ENCODE data around the gene TTLL11.

The TTLL11 gene

DNA sequence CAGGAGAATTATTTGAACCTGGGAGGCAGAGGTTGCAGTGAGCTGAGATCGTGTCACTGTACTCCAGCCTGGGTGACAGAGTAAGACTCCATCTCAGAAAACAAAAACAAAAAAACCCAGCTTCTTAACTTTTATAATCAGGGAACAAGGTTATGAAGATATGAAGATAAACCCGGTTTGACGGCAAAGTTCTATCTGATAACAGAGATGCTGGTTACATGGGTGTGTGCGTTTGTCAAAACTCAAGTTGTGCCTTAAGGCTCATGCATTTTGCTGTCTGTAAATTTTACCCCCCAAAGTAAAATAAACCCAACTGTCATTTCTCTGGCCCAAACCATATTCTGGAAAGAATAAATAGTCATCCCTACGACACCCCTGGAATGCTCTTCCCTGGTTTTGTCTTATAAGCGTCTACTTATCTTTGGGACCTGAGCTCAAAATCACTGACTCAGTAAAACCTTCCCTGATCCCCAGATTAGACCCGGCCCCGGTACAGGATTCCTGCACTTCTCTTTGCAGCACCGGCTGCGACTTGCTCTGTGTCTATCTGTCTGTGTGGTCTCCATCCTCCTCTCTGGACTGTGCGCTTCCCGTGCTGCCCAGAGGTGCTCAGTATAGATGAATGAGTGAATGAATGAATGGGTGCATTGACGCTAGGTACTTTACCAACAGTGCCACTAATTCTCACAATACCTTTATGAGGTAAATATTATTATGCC lies 269.5 kb downstream of the TTLL11 start:
- no peak for DNase-seq

DNA sequence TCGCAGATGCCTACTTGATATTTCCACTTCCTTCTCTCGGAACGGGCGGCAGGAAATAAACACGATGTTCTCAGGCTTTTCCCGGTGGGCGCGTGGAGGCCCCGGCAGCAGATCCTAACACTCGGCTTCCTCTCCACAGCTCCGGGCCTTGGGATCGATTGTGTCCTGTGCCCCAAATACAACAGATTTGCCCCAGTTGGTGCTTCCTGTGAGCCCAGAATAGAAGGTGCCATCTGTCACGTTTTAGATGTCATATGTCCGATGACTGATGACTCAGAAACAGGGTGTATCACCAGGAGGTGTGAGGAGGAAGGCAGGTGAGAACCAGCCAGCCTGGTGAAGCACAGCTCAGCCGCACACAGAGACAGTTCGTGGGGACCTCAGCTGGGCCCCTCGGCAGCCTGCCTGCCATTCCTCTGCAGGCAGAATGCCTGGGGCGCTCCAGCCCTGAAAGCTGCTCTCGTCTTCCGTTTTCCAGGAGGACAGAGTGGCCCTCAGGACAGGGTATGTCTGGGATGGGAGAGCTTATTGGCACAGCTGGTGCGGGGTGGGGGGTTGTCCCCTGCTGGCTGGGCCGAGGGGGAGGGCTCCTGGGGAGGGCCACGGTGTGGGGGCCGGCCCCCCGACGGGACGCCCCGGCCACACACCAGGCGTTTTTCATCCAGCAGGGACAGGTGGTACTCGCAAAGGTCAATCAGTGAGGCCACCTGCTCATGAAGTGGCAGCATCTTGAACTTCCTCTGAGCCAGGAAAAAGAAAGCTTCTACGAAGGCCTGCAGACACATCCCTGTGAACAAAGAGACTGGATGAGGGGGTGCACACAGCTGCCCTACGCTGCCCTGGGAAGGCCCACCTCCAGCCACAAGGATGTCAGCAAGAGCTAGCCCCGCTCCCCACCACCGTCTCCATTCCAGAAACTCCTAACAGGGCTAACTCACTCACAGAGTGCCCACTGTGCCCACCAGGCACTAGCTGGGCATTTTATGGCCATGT lies 270.7 kb downstream of the TTLL11 start:
- DNase-seq: no peak

DNA sequence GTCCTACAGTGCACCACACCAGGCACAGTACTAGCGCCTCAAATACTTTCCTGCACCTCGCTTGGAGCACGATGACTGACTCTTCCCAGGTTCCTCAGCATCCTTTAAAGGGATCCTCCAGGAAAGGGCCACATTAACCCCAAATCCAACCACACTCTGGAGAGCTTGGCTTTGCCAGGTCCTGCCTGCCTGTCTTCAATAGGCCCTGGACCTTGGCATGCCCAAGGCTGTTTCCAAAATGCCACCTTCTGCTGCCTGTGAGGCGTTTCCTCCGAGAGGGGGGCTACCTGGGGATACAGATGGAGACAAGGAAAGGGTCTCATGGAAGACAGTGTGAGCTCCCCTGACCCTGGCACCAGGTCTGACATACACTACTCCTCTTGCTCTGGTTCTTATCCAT lies 271.8 kb downstream of the TTLL11 start:
- DNase-seq: no peak

DNA sequence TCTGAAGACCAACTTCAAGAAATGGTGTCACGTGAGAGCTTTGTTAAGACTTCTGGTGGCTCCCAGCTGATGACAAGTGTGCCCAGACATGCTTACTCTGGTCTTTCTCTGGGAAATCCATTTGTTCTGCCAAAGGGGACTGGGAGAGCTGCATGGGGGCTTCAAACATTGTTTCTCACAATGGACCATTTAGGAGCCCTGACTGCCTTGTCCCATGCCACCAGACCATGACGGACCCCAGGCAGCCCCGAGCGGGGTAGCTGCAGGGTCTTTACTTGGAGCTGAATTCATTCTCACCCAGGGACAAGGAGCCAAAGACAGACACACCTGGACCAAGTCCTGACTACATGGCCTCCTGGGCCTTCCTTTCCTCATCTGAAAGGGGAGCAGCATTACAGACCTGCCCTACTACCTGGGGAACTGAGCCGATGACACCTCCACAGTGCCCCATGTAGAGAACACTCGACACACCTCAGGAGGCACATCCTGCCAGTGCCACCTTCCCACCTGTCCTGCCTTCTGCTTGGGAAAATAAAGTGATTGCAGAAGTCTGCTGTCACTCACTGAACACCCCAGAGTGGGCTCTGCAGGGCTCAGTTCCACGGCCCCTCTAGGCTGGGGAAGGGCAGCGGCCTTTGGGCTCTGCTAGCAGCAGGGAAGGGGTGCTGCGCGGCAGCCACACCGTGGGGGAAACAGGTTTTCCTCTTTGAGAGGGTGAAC lies 272.7 kb downstream of the TTLL11 start:
- no peak for DNase-seq

DNA sequence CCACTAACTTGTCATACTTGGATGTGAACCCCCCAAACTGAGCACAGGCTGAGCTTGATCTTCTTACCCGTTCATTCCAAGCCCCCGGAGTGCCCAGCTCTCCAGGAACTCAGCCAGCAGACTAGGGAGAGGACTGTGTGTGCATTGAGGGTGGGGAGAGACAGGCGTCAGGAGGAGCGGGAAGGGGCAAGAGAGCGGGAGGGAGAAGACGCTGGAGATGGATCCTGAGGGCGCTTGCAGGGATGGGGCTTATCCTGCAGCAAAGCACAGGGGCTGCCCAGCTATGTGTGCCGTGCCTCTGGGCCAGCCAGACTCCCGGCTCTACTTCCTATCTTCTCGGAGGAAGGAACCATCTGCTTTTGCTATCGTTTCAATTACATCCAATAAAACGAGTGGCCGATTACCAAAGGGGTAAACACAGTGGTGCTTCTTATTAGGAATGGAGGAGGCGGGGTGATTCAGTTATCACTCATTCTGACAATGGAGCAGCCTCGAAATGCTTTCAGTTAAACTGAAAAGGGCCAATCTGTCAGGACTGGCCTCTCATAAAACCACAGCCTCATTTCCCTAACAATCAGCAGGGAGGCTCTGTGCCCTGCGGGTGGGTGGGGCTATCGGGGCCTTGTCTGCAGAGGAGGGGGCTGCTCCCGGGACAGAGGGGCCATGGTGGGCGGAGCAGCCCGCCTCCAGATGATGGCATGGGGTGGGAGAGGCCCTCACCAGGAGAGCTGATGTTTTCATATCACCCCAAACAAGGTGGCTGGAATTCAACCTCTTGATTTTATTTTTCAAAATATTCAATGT lies 273.5 kb downstream of the TTLL11 start:
- peak in 1 of 2 experiments; percentile 6 for DNase-seq

DNA sequence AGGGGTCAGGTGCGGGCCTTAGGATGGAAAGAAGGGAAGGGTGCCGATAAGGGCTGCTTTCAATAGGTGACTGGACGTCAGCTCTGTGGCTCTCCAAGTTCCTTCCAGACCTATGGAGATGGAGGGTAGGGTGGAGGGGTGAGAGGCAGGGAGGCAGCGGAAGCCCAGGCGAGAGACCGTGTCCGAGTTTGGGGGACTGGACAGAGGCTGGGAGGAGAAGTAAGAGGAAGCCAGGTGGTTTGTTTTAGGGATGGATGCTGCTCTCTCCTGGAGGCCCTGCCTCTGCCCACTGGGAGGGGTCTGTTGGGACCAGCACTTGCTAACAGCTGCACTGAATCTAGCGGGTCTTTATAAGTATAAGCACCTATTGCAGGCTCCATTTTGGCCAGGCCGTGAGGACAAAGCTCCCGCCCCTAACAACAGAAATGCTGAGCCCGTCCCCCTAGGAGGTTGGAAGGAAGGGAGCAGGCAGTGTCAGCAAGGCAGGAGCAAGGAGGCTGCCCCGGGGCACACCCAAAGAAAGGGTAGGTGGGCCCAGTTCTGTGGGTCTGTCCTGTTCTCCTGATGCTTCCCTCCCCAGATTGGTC lies 274.2 kb downstream of the TTLL11 start:
- DNase-seq: no peak

DNA sequence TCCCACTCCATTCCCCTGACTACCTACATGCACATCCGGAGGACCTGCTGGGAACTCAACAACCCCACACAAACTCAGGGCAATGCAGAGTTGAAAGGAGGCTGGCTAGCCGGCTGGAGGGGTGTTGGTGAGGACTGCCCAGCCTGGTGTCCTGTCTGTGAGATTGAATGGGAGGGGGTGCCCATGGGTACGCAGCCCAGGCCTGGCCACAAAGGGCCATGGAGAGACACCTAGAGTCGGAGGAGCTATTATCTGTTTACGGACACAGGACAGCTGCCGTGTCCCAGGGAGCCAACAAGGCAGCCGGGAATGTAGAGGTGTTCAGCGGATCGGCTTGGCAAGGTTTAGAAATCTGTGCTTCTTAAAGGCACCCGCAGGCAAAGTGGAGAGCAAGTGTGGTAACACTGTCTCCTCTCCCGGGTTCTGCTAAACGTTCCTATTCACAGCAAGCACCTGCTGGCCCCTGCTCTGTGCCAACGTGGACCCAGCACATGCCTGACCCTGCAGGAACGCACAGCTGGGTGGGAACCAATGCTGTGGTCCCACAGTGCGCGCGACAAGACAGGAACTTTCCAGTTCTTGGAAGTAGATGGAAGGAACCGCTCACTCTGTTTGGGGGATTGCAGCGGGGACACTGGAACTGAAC lies 275.0 kb downstream of the TTLL11 start:
- no peak for DNase-seq

DNA sequence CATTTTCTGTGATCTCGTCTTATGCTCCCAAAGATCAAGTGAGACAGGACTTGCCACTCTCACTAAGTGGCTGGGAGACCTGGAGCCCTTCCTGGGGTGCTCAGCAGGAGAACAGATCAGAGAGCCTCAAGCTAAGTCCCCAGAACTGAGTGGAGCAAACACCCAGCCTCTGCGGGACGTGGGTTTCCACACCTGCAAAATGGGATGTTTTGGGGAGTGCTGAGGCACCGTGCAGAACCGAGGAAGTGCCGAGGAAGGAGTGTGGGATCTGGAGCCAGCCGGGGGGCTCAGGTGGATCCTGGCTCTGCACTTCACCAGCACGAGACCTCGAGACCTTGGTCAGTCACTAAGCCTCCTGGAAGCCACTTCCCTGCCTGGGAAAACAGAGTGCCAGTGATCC lies 275.6 kb downstream of the TTLL11 start:
- DNase-seq: no peak

DNA sequence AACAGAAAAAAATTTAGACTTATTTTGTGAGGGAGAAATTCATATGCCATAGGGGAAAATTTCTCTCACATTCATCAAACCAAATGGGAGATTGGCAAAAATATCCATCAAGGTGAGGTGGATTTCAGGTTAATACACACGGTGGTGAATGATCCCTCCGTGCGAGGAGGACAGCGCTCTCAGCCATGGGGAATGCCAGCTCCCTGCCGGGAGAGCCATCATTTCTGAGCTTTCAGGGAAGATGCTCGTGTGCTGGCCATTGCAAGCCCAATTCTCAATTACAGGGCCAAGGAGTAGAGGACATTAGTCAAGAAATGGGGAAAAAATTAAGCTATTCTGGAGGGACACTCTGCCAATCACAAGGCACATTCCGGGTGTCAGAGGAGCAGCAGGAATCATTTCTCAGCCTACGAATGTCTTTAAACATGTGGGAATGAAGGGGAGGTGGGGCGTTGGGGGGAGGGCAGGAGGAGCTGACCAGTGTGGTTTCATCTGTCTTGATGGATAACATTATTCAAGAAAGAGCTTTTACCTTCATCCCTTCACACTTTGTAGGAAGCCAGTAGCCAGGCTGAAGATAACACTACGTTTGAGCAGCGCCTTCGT lies 276.2 kb downstream of the TTLL11 start:
- no peak for DNase-seq

DNA sequence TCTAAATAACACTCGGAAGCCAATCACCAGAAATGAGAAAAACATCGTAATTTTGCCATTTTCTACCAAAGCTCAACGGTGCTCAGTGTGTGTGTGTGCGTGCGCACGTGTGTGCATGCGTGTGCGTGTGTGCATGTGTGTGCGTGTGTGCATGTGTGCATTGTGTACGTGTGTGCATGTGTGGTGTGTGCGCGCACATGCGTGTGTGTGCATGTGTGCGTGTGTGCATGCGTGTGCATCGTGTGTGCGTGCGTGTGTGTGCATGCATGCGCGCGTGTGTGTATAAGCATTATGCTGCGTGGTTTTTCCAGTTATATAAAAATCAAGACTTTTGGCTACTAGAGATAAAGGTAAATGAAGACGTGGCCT lies 276.7 kb downstream of the TTLL11 start:
- no peak for DNase-seq

DNA sequence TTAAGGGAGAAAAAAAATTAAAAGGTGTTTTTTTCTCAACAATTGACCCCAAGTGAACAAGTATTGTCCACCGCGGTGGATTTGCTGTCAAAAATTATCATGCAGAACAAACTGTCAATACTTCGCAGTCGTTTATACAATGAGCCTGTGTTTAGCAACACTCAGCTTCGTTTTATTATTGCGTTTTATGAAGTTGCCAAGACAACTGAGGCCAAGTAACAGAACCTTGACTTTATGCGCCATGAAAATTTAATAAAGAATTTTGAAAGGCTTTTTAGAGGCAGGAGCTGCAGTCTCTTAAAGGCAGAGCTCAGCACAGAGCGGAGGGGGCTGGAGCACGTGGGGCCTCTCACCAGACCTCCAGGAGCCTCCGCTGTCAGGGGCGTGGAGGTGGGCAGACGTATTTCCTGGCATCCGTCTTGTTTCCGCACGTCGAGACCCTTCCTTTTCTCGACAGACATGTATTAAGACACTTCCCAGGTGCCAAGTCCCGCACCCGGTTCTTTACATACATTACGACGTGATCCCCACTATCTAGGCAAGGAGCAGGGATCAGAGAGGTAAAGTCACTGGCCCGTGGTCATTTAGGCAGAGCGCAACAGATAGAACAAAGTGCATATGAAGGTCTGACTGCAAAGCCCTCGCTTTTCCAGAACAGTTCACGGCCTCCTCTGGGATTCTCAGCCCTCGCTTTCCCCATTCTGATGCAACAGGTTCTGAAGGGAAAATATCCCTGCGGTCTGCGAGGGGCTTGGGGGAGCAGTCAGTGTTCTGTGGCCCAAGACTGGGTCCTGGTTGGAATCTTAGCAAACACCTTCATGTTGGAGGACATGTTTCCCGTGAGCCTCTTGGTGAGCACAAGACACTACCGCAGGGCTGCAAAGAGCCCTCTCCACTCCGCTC lies 277.3 kb downstream of the TTLL11 start:
- DNase-seq: no peak

DNA sequence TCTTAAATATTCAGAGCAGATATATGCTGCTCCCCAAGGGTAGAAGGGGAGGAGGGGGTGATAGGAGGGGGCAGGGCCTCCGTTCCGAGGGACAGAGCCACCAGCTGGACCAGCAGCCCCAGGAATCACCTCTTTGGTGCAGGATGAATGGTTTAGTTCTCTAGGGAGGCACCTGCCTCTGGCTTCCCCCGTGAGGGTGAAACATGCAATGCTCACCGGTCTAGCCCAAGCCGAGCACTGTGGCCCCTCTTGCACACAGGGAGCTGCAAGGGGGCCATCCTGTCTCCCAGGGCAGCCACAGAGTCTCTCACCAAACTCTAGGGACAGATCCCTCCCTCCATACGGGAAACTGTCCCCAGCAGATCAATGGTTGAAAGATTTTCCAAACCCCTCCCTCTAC lies 278.0 kb downstream of the TTLL11 start:
- DNase-seq: no peak

DNA sequence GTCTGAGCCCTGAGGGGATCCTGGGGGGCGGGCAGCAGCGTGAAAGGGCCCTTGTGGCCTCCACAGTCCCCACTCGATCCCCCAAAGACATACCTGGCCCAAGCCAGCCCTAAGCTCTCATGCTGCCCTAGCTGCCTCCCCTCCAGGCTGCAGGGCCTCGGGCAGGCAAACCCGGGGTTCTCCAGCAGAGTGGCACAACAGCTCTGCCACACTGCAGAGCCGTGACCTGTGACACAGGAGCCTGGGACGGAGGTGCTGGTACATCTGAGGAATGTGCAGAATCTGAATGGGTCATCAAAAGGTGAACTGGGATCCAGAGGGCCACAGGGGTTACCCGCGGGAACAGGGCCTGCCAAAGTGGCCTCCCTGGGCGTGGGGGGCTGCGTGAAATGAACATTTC lies 278.5 kb downstream of the TTLL11 start:
- no peak for DNase-seq

DNA sequence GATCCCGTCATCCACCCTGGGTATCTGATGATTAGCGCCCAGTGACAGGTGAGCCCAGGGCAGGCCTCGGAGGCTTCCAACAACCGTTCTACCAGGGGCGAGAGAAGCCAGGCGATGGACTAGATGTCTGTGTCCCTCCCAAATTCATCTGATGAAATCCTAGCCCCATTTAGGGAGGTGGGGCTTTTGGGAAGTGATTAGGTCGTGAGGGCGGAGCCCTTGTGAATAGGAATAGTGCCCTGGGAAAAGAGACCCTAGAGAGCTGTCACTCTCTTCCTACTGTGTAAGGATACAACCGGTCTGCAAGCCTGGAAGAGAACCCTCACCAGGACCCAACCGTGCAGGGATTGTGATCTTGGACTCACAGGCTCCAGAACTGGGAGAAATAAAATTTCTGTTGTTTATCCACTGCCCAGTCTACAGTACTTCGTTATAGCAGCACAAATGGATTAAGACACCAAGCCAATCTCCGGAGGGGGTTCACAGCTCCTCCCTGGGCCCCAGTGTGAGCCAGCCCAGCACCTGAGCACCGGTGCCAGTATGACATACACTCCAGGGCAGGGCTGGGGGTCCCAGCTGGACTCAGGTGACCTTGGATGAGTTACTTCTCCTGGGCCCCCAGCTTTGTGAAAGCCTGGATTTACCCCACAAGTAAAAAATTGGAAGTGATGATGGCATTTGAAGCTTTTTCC lies 279.4 kb downstream of the TTLL11 start:
- DNase-seq: no peak

DNA sequence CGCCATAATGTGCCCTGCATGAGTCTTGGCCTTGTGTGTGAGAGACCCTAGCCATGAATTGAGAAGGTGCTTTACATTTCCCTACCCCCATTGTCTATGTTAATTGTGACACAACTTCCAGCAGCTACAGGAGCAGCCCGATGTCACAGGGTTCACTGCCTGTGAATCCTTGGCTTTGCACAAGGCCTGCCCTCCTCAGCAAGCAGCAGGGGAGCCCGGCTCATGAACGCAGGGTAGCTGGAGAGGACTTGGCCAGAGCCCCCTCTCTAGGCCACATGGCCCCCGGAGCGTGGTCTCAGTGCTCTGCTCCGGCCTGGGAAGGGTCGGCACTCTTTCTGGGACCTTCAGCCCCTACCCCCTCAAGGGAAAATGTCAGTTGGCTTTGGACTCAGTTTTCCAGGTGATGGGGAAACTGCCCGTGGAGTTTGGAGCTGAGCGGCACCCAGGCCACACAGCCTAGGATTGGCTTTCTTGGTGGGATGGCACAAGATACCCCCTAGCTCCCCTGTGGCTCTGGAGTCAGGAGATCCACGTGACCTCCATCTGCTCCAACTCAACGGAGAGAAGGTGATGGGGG lies 280.9 kb downstream of the TTLL11 start:
- no peak for DNase-seq

DNA sequence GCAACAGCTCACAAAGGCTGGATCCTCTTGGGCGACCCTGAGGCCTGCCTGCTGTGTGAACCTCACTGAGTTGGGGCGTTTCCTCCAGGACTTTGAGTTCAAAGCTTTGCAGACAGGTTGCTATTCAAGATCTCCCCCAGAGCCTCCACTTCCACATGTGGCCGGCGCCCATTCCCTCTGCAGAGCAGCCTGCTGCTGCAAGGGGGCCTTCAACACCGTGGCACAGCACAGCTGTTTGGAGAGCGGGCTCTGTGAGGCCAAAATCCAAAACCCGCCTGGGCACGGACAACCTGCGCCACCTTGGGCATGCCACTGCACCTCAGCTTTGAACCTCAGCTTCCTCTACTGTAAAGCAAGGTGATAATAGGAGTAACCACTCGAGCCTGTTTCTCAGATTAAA lies 281.4 kb downstream of the TTLL11 start:
- no peak for DNase-seq

DNA sequence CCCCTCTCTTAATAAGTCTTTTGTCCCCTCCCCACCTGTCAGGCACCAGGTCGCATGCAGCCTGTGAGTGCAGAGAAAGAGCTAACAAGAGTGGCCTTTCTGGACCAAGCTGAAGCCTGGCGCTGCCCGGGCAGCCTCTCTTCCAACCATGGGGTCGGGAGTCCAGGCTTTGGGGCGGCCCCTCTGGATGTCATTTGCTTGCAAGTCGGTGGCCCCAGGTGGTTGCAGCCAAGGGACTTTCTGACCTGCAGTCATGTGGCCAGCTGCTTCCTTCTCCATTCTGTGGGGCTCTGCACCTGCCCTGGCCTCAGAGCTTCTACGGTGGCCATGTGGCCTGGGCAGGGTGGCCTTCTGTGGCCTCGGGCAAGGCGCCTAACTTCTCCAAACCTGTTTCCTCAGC lies 282.0 kb downstream of the TTLL11 start:
- no peak for DNase-seq

DNA sequence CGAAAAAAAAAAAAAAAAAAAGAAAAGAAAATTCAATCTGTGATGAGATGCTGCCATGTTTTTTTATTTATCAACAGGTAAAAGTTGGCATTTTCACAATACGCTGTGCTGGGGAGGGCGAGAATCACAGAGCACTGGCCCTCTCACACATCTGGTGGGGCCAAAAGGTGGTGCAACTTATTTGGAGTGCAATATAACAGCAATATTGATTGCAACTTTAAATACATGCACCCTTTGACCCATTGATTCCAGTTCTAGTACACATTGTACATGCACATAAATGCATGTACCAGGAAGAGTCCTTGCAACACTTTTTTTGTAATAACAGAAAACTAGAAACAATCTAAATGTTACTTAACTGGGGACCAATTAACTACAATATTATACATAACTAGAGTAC lies 282.6 kb downstream of the TTLL11 start:
- no peak for DNase-seq

DNA sequence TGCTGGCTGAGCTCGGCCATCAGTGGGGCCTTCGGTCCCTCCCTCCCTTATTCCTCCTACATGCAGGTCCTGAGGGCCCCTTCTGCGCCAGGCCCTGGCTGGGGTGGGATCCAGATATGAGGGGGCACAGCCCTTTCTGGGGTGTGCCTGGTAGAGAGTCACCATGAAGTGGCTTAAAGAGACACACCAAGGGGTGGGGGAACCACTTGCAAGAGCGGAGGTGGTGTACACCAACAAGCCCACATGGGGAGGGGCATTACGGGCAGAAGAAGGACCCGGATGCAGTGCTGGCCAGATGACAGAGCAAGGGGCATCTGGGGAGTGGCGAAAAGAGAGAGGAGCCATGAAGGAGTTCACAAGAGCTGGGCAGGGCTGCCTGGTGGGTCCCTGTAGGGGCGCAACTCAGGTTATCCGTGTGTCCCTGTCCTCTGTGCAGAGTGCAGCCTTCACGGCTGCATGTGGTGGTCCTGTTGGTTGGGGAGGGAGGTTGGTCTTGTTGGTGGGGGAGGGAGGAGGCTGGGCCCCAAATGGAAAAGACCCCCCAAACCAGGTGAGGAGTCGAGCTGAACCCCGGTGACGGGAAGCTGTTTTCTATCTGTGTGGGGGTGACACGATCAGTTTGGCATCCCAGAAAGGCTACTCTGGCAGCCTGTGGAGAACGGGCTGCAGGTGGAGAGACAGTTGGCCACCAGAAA lies 283.6 kb downstream of the TTLL11 start:
- DNase-seq: no peak

All from NCI-H187 (cell line).